A673 (cell line): ENCODE data around the gene B4GALT5.

Source experiments
- CTCF ChIP-seq: fragments of 300-800, 200-600 bp; sonication (generic); conservative IDR thresholded peaks from 2 replicates; pipeline ENCODE4 v1.5.1; 2017; ENCODE audit warnings: low read depth, mild to moderate bottlenecking, antibody characterized with exemption, low read length, moderate library complexity, mixed read lengths
- EZH2 ChIP-seq: fragments of 200-600 bp; sonication (generic); IDR thresholded peaks from 2 replicates; pipeline ENCODE4 v1.6.1; 2017; ENCODE audit warnings: borderline replicate concordance, low read depth, mild to moderate bottlenecking, mixed read lengths, antibody characterized with exemption, low read length; ENCODE audit not compliant: poor library complexity, severe bottlenecking

DNA sequence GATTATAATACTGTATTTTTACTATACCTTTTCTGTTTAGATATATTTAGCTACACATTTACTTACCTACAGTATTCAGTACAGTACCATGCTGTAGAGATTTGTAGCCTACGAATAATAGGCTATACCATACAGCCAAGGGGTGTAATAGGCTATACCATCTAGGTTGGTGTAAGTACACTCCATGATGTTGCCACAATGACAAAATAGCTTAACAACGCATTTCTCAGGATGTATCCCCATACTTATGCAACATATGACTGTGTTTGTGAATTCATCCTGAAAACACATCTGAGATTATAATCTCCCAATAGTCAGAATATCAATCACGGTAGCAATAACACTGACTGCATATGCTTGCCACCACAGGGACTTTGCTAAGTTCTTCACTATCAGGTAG is 20.7 kb downstream of the B4GALT5 start:
- TF ChIP-seq CTCF: no peak
- TF ChIP-seq EZH2: no peak
